ENCODE measurements around the gene UTP14C.
"Not testable (repeated sequence)": the region's sequence is repeated elsewhere in the genome, so short reads cannot be mapped to it uniquely, and the experiment has no call there.

Gene UTP14C

GRCh38 chr13:52051400-52051799 is 26.9 kb downstream of the UTP14C start:
- DNase-seq: no peak

GRCh38 chr13:52053460-52053859 is 29.0 kb downstream of the UTP14C start:
- DNase-seq: no peak

- not testable (repeated sequence) for DNase-seq
Measured at GRCh38 chr13:52061064-52061463, 36.6 kb downstream of the UTP14C start.

GRCh38 chr13:52061587-52061986 is 37.1 kb downstream of the UTP14C start:
- DNase-seq: no peak

- no peak for DNase-seq
Measured at GRCh38 chr13:52067237-52067636, 42.7 kb downstream of the UTP14C start.

GRCh38 chr13:52070929-52071523 is 46.5 kb downstream of the UTP14C start:
- DNase-seq: peak in 1 of 3 experiments; percentile 47
